ENCODE measurements around the gene PEX5.
"Not testable (repeated sequence)": the region's sequence is repeated elsewhere in the genome, so short reads cannot be mapped to it uniquely, and the experiment has no call there.

Gene PEX5

DNA sequence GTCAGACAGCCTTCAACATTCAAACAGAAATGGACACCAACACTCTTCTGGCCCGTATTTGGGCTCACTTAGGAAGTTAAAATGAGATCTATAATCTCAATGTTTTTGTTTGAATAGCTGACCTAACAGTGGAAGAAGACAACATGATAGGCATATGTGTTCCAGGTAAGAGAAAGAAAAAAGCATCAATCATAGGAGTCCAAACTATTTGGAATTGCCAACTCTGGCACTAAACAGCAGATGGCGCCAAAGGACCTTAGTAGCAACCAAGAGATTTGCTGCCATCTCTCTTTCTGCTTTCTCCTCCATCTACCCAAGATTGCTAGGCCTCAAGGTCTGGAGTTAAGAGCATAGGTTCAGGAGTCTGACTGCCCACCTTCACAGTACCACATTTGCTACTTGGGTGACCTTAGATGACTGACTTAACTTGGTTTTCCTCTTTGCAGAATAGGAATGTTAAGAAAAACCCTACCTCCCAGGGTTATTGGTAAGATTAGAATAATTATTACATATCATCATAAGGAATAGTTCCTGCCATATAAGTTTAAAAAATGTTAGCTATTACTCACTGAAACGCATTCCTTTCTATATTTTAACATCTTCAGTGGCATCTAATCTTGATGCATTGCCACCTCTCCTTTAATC is 30.2 kb downstream of the PEX5 start:
- peak; percentile 33 for DNase-seq

GRCh38 chr12:7221486-7221885 is 32.0 kb downstream of the PEX5 start:
- DNase-seq: no peak

DNA sequence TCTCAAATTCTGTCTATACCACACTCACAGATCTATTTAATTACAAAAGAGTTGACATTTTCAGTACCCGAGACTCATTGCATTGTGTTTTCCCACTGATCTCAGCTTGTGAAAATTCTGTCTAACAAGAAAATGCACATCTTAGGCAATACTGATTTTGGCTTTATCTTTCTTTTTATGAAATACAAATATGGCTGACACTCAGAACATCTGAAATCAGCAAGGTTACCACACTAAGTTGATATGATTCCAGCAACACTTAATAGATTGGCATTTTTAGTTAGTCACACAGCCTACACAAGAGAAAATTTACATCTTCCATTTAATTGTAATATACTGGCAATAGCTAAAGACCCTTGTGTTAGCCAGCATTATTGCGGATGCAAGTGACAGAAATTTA is 40.3 kb downstream of the PEX5 start:
- no peak for DNase-seq

DNA sequence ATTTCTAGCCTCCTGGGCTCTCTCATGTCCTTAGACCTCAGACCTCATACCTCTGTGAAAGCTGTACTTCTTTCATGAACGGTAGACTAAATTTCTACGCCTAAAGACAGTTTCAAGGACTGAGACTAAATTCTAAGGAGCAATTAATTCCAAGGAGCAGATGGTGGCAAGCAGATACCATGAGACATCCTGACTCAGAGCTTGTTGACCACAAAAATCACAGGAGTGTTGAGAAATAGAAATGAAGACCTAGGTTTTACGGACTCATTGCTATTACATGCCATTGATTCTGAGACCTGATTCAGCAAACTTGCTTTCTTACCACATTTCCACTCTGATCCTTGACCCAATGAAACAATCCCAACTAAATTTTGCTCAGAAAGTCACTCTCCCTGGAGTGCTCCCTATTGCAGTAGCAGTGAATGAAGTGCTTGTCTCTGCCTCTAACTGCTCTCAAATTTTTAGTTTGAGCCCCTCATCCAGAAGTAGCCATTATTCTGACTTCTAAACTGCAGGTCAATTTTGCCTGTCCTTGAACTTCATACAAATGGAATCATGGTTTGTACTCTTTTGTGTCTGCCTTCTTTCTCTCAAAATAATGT is 52.0 kb downstream of the PEX5 start:
- no peak for DNase-seq

DNA sequence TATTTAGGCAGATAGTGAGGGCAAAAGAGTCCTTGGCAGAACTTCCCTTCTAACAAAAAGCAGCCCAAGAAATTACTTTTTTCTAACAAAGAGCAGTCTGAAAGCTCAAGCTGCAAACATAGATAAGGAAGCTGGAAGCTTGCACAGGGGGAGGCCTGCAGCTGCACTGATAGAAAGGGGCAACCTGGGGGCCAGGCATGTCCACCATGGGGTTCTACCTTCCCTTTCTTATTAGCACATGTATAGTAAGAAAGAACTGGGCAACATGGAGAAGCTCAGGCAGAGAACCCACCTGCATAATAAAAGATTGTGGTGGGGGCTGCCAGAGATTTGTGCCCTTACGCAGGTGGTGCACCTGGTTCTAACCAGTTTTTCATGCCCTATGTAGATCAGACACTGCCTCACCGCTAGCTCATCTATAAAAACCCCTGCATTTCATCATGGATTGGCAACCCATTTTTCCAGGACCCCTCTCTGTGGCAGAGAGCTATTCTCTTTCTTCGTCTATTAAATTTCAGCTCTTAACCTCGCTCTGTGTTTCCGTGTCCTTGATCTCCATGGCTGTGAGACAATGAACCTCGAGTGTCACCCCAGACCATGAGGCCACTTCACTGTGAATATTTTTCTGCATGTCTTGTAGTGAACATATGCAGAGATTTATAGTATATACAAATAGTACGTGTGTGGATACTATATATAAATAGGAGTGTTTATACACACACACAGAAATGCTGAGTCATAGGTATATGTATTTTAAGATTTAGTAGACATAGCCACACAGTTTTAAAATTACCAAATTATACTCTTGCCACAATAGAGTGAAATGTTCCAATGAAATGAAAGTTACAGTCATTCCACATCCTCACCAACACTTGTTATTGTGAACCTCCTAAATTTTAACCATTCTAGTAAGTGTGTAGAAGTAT is 53.0 kb downstream of the PEX5 start:
- DNase-seq: no peak

DNA sequence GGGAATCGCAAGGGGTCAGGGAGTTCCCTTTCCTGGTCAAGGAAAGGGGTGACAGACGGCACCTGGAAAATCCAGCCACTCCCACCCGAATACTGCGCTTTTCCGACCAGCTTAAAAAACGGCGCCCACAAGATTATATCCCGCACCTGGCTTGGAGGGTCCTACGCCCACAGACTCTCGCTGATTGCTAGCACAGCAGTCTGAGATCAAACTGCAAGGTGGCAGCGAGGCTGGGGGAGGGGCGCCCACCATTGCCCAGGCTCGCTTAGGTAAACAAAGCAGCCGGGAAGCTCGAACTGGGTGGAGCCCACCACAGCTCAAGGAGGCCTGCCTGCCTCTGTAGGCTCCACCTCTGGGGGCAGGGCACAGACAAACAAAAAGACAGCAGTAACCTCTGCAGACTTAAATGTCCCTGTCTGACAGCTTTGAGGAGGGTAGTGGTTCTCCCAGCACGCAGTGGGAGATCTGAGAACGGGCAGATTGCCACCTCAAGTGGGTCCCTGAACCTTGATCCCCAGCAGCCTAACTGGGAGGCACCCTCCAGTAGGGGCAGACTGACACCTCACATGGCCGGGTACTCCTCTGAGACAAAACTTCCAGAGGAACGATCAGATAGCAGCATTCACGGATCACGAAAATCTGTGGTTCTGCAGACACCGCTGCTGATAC is 62.0 kb downstream of the PEX5 start:
- DNase-seq: not testable (repeated sequence)

DNA sequence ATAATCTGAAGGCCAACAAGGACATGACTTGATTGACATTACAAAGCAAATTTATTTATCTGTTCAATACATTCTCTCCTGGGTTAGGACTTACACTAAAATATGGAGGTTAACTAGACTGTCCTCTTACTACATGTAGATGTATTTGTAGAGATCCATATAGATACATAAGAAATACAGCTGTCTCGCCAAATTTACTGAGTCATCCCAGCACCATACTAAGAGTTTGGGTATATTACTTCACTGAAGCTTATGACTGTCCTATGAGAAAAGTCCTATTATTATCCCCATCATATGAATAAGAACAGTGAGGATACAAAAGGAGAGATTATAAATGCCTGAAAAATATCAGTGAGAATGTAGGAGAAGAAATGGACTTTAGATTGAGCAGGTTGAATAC is 69.6 kb downstream of the PEX5 start:
- DNase-seq: no peak
